ENCODE data around the gene DPH3.

GRCh38 chr3:16236030-16236639 lies 28.6 kb downstream of the DPH3 start:
- TF ChIP-seq FOS (IDR thresholded peaks at IDR 0.05; ENCODE audit: extremely low read depth, insufficient read length), result no peak
- TF ChIP-seq CTCF (IDR thresholded peaks at IDR 0.05 in 2 of 3, conservative IDR thresholded peaks at IDR 0.05 in 1 of 3; ENCODE audit: insufficient read depth in 2 of 3, low read depth in 1 of 3, low read length in 3 of 3), result no peak
- TF ChIP-seq ZBED1 (IDR thresholded peaks at IDR 0.05), result no peak
- no peak for TF ChIP-seq MTA1 (IDR thresholded peaks at IDR 0.05; ENCODE audit: borderline replicate concordance)
- no peak for TF ChIP-seq ZNF395 (CRISPR knock-in tag; IDR thresholded peaks at IDR 0.05)
- TF ChIP-seq TCF7L2 (IDR thresholded peaks at IDR 0.05; ENCODE audit: low read depth, low read length), result no peak

Data from K562 (cell line).